Hippocampal formation (tissue), 2 donors: ENCODE measurements around the gene OGFOD3.
"Not testable (repeated sequence)": the region's sequence is repeated elsewhere in the genome, so short reads cannot be mapped to it uniquely, and the experiment has no call there.

Experiments used
- DNase-seq, 2 donors: peaks; one replicate each; lab custom pipeline; 2025; lab: John Stamatoyannopoulos, UW

Gene OGFOD3

GRCh38 chr17:82351713-82352488 lies 66.5 kb downstream of the OGFOD3 start:
- DNase-seq: peak; percentile 63 to 67

- no peak for DNase-seq
These were observed 67.1 kb downstream of the OGFOD3 start for GRCh38 chr17:82351254-82351712.

DNA sequence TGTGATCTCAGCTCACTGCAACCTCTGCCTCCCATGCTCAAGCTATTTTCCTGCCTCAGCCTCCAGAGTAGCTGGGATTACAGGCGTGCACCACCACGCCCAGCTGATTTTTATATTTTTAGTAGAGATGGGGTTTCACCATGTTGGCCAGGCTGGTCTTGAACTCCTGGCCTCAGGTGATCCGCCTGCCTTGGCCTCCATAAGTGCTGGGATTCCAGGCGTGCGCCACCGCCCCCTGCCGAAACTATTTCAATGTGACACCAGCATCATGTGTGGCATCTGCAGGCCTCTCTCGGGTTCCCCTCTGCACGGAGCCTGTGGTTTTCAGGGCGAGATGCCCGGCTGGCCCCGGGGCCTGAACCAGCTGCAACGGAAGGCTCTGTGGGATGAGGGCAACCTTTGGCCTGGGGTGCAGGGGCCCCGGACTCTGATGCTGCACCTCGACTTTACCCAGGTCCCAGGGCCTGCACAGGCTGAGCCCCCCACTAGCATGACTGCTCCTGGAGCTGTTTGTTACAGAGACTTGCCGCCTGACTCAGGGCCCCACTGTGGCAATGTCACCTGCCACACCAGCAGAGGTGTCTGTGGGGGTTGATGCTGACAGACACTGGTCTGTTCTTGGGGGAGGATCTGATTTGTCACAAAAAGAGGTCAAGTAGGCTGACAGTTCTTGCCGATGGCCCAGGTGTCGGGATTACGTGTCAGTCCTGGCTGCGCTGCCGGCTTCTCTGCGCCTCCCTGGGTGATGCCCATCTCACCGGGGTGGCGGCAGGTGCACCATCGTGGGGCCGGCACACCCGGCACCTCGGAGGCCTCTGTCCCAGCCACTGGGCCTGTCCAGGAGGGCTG lies 68.0 kb downstream of the OGFOD3 start:
- no peak for DNase-seq

DNA sequence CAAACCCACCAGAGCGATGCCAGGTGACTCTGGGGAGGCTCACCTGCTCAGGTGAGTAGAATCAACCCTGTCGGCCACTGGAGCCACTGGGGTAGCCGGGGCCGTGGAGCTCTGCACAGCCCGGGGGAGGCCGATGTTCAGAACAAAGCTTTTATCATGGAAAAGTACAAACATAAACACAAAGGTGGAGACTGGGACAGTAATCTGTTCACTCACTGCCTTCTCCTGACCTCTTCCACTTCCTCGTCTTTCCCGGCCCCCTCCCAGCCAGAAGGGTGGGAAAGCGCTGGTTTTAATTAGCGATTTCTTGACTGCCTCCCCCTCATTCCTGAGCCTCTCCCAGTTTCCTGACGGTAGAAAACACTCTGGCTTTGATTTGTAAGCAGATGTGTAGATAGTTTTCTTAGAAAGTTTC lies 69.1 kb downstream of the OGFOD3 start:
- no peak for DNase-seq

DNA sequence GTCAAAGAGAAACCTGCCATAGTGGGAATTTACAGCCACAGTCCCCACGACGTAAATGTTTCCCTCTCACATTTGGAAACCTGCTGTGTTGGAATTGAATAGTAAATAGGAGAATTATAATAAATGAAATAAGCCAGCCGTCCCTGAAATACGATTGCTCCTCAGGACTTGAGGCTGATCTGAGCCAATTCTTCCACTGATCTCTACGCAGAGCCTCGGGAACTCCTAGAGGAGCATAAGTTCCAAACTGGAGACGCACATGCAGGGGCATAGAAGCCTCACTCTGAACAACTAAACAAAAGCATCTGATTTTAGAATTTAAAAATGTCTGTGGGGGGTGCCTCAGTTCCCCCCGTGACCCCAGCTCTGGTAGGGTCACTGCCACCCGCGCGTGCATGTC lies 69.5 kb downstream of the OGFOD3 start:
- DNase-seq: no peak

DNA sequence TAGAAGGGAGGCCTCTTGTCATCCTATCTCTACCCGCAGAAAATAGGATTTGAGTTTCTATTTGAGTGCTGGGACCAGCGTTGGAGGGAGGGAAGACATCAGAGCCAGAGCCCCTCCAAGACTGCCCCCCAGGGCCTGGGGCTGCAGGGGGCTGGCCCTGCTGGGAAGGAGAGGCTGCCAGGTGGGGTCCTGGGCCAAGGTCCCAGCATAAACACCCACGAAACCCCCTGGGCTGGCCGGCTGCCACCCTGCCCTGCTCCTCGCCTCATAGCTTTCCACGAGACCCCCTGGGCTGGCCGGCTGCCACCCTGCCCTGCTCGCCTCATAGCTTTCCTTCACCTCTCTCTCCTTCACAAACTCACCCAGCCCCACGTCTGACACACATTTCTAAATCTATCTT lies 70.0 kb downstream of the OGFOD3 start:
- no peak for DNase-seq

DNA sequence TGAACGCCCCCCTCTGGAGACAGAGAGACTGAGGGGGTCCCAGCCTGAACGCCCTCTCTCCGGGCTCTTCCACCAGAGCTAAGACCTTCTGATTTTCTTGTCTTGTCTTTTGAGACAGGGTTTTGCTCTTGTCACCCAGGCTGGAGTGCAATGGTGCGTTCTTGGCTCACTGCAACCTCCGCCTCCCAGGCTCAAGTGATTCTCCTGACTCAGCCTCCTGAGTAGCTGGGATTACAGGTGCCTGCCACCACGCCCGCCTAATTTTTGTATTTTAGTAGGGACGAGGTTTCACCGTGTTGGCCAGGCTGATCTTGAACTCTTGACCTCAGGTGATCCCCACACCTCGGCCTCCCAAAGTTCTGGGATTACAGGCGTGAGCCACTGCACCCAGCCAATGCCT lies 70.4 kb downstream of the OGFOD3 start:
- DNase-seq: not testable (repeated sequence)

DNA sequence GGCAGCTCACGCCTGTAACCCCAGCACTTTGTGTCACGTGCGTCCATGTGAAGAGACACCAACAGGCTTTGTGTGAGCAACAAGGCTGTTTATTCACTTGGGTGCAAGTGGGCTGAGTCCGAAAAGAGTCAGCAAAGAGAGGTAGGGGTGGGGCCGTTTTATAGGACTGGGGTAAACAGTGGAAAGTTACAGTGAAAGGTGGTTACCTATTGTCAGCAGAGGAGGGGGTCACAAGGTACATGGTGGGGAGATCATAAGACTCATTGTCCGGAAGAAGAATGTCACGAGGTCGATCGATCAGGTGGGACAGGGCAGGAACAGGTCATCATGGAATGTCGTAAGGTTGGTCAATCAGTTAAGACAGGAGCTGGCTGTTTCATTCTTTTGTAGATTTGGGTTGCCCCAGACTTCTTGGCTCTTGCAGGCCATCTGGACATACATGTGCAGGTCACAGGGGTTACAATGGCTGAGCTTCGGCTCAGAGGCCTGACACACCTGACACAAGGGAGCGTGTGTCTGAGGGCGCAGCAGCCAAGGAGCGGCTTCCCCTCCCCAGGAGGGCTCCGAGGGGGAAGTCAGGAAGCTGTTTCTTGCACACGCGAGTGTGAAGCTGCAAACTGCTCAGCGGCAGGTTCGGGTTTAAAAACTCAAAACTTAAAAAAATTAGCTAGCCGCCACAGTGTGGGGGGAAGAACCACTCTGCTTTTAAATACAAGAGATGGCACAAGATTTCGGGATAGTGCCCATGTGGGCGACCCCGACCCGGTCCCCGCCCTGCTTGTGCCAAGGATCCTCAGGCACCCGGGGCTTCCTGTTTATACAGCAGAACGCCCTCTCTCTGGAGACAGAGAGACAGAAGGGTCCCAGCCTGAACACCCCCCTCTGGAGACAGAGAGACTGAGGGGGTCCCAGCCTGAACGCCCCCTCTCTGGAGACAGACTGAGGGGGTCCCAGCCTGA lies 71.8 kb downstream of the OGFOD3 start:
- no peak for DNase-seq

GRCh38 chr17:82345151-82345976 lies 73.0 kb downstream of the OGFOD3 start:
- no peak for DNase-seq

DNA sequence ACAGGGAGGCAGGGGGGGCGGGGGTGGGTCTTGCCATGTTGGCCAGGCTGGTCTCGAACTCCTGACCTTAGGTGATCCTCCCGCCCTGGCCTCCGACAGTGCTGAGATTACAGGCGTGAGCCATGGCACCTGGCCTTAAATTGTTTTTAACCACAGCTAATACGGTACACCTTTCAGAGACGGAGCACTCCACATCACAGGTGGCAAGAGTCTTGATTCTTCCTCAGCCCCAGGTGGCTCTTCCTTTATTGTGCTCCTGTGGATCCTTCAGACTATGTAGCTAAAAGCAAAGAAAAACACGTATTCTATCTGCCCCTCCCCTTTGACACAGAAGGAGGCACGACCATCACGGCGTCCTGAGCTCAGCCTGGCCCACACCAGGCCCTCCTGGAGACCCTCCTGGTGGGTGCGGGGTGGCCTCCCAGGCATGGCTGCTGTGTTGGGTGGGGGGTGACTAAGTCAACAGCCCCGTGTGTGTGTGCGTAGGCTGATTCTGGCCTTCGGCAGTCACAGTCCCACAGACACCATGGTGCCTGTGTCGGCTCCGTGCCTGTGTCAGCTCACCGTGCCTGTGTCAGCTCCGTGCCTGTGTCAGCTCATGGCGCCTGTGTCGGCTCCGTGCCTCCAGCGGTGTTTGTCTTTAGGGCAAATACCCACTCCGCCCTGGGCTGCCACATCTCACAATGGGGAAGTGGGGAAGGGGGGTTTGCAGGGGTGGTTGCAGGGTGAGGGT lies 74.0 kb downstream of the OGFOD3 start:
- DNase-seq: no peak

GRCh38 chr17:82343560-82343959 lies 74.8 kb downstream of the OGFOD3 start:
- DNase-seq: no peak

- DNase-seq: no peak
These were observed 75.9 kb downstream of the OGFOD3 start for GRCh38 chr17:82342361-82343079.

DNA sequence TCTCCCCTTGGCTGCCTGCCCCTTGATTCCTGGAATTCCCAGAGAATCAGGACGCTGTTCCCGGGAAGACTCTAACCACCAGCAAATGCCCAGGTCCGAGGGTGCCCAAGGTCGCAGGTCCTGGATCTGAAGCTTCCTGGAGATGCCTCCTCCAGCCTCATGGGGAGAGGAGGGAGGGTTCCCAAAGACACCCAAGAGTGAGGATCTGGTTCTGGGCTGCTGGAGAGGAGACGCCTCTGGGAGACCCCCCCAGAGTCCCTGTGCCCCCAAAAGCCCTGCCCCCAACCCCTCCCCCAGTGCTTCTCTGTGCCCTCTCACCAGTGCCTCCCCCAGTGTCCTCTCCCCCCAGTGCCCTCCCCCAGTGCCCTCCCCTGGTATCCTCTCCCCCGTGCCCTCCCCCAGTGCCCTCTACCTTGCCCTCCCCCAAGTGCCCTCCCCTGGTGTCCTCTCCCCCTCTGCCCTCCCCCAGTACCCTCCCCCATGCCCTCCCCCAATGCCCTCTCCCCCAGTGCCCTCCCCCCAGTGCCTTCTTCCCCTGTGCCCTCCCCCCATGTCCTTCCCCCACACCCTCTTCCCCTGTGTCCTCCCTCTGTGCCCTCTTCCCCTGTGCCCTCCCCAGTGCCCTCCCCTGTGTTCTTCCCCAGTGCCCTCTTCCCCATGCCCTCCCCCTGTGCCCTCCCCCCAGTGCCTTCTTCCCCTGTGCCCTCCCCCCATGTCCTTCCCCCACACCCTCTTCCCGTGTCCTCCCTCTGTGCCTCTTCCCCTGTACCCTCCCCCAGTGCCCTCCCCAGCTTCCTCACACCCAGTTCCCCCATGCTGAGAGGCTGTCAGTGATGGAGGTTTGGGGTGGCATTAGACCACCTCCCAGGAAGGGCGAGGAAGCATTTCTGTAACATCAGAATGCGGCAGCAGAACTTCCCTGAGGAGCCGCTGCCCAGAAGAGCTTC lies 78.5 kb downstream of the OGFOD3 start:
- no peak for DNase-seq
